Measurements from ENCODE around the gene HNRNPF. TPM values are rescaled to one million over a fixed set of nuclear protein-coding genes. Genes with fewer than 3 reads are reported as not detected.

The HNRNPF gene
- total and polyA plus RNA-seq, 12 donors = 26.4 to 113 (median 74.3) TPM

DNA sequence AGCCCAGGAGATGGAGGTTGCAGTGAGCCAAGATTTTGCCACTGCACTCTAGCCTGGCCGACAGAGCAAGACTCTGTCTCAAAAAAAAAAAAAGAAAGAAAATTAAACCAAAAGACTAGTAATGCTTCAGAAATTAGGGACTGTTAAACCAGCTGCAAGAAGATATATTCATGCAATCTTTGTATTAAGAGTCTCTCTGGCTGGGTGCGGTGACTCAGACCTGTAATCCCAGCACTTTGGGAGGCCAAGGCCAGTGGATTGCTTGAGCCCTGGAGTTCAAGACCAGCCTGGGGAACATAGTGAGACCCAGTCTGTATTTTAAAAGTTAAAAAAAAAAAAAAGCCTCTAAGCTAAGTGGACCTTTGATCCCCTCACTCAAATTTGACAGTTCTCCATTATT is 2.5 kb upstream of the HNRNPF start:
- H3K36me3 ChIP-seq = no peaks in the 10 kb centered on the region

DNA sequence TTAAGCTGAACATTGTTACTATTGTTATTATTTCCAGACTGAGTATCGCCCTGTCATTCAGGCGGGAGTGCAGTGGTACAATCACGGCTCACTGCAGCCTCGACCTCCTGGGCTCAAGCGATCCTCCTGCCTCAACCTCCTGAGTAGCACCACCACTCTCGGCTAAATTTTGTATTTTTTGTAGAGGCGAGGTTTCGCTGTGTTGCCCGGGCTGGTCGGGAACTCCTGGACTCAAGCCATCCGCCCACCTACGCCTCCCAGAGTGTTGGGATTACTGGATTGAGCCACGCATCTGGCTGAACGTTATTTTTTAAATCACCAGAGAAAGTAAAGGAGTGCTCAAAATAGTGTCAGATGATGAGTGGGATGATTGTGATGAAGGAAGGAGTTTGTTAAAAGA is 1.4 kb upstream of the HNRNPF start:
- Histone ChIP-seq H3K9me3 (no peaks in the 10 kb centered on the region), H3K4me3 (peak overlapping the region in 1 of 10 donors; percentile 93), H3K27ac (peak overlapping the region in 2 of 10 donors; percentile 98 to 99), H3K4me1 (peaks cover 2 to 33% (median 25%) of the 10 kb centered on the region in 9 donors), H3K27me3 (no peaks in the 10 kb centered on the region), H3K36me3 (no peaks in the 10 kb centered on the region)
- 90 to 93% methylated on average over 14 of the region's 14 CpGs for WGBS, 2 donors
- no peak for ATAC-seq
- intact Hi-C loops (cut with DNase I) = no loop called here
- TF ChIP-seq, protein P1, sequence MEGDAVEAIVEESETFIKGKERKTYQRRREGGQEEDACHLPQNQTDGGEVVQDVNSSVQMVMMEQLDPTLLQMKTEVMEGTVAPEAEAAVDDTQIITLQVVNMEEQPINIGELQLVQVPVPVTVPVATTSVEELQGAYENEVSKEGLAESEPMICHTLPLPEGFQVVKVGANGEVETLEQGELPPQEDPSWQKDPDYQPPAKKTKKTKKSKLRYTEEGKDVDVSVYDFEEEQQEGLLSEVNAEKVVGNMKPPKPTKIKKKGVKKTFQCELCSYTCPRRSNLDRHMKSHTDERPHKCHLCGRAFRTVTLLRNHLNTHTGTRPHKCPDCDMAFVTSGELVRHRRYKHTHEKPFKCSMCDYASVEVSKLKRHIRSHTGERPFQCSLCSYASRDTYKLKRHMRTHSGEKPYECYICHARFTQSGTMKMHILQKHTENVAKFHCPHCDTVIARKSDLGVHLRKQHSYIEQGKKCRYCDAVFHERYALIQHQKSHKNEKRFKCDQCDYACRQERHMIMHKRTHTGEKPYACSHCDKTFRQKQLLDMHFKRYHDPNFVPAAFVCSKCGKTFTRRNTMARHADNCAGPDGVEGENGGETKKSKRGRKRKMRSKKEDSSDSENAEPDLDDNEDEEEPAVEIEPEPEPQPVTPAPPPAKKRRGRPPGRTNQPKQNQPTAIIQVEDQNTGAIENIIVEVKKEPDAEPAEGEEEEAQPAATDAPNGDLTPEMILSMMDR (IDR thresholded peaks at IDR 0.05) = no peak
- DNase-seq = no peak

More for the DNA sequence above, 2.5 kb upstream of the HNRNPF start:
- no peak for DNase-seq
- Histone ChIP-seq H3K9me3 (no peaks in the 10 kb centered on the region), H3K27me3 (no peaks in the 10 kb centered on the region), H3K4me3 (no peak overlapping the region), H3K27ac (no peak overlapping the region), H3K4me1 (peaks cover 0 to 21% (median 13%) of the 10 kb centered on the region in 9 donors)
- TF ChIP-seq, protein P1 (IDR thresholded peaks at IDR 0.05) = no peak
- intact Hi-C loops (cut with DNase I) = no loop called here
- 78 to 87% methylated on average over 2 of the region's 2 CpGs for WGBS, 2 donors
- no peak for ATAC-seq

DNA sequence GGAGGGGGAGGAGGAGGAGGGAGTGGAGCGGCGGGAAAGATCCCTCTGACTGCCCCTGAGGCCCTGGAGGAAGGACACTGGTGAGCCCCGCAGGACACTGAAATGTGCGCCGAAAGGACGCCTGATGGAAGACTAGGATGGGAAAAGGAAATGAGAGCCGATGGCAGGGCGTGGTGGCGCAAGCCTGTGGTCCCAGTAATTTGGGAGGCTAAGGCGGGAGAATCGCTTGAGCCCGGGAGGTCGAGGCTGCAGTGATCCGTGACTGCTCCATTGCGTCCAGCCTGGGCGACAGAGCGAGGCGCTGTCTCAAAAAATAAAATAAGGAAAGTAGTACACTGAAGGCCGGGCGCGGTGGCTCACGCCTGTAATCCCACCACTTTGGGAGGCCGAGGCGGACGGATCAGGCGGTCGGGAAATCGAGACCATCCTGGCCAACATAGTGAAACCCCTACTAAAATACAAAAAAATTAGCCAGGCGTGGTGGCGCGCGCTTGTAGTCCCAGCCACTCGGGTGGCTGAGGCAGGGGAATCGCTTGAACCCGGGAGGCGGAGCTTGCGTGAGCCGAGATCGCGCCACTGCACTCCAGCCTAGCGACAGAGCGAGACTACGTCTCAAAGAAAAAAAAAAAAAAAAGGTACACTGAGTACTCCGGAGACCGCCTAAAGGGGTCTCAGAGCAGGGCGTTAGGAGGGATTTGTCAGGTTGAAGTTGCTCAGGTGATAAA is 561 bp upstream of the HNRNPF start:
- peak overlapping the region; percentile 96 to 100 (median 98) for H3K27ac ChIP-seq
- H3K4me3 ChIP-seq = peak overlapping the region; percentile 44 to 93 (median 83)
- TF ChIP-seq, protein P1 (IDR thresholded peaks at IDR 0.05) = peak in 2 of 9 donors; percentile 6 to 9
- no peaks in the 10 kb centered on the region for H3K27me3 ChIP-seq
- peaks cover 2 to 40% (median 31%) of the 10 kb centered on the region in 9 donors for H3K4me1 ChIP-seq
- ATAC-seq = peak in 5 of 8 donors; percentile 4 to 13 (median 7)
- H3K9me3 ChIP-seq = no peaks in the 10 kb centered on the region
- peak; percentile 32 to 56 for DNase-seq
- intact Hi-C loops (cut with DNase I) = loop anchor here in 3 of 10 donors (1.0 to 5.0 kb wide), 5 partner anchors 11 to 1588 kb away; partner anchors contain the start of gene ZNF487 (in 1 of the 3)
- H3K36me3 ChIP-seq = no peaks in the 10 kb centered on the region
- WGBS, 2 donors = 8 to 9% methylated on average over 46 of the region's 46 CpGs

DNA sequence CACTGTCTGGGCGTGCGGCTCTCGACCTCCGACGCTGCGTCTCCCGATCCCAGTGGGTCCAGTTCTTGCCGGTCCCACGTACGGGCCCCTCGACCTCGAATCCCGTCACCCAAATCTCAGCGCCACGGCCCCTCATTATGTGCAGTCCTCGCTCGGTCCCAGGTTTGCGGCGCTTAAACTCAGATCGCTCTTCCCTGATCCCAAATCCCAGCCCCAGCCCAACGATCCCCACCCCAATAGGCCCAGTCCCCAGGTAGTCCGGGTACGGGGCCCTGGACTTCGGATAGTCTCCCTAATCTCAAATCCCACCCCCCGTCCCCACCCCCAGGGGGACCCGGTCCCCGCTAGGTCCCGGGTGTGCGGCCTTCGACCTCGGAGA is 666 bp downstream of the HNRNPF start:
- intact Hi-C loops (cut with DNase I) = loop anchor here in 2 of 10 donors (2.0 to 5.0 kb wide), 2 partner anchors 28 to 1589 kb away; partner anchors contain the start of gene ZNF487 (in 1 of the 2)
- ATAC-seq (peak in 1 of 8 donors; percentile 3), DNase-seq (no peak)
- H3K27ac ChIP-seq = peak overlapping the region; percentile 96 to 100 (median 98)
- TF ChIP-seq, protein P1 (IDR thresholded peaks at IDR 0.05) = no peak
- 0 to 3% methylated on average over 31 of the region's 31 CpGs for WGBS, 2 donors
- peaks cover 0 to 9% (median 0%) of the 10 kb centered on the region in 9 donors for H3K36me3 ChIP-seq
- peaks cover 2 to 52% (median 42%) of the 10 kb centered on the region in 9 donors for H3K4me1 ChIP-seq
- H3K27me3 ChIP-seq = no peaks in the 10 kb centered on the region
- peak overlapping the region; percentile 52 to 93 (median 83) for H3K4me3 ChIP-seq
- no peaks in the 10 kb centered on the region for H3K9me3 ChIP-seq
